Tibial nerve (tissue), 4 donors: Measurements from ENCODE around the gene SDHAF4. TPM values are rescaled to one million over a fixed set of nuclear protein-coding genes. Genes with fewer than 3 reads are reported as not detected.
"Not testable (repeated sequence)": the region's sequence is repeated elsewhere in the genome, so short reads cannot be mapped to it uniquely, and the experiment has no call there.

ENCODE experiments used
- DNase-seq, 2 donors: peaks; one replicate each; pipeline ENCODE4 v3.0.0-alpha.2; 2019; ENCODE audit warnings: low spot score in 2 of 2
- H3K27ac ChIP-seq, 4 donors: fragments of 200-600 bp; sonication (generic) in 3 of 4; one replicate each; pipeline ENCODE4 v1.5.1; 2017 to 2019; ENCODE audit warnings: mild to moderate bottlenecking in 1 of 4
- H3K27me3 ChIP-seq, 2 donors: fragments of 200-600 bp; sonication (generic) in 1 of 2; one replicate each; pipeline versions ENCODE4 v1.5.1 to v1.6.0; 2017 to 2019
- H3K36me3 ChIP-seq, 3 donors: fragments of 200-600 bp; sonication (generic); one replicate each; pipeline ENCODE4 v1.5.1; 2018 to 2019
- H3K4me1 ChIP-seq, 4 donors: fragments of 200-600 bp; sonication (generic) in 3 of 4; one replicate each; pipeline ENCODE4 v1.5.1; 2017 to 2019
- H3K4me3 ChIP-seq, 4 donors: fragments of 200-600 bp; sonication (generic) in 3 of 4; one replicate each; pipeline ENCODE4 v1.5.1; 2017 to 2019; ENCODE audit warnings: mild to moderate bottlenecking in 1 of 4, moderate library complexity in 1 of 4
- H3K9me3 ChIP-seq, 4 donors: fragments of 200-600 bp; sonication (generic) in 3 of 4; one replicate each; pipeline ENCODE4 v1.5.1; 2017 to 2019
- EP300 ChIP-seq, 2 donors: sonication (generic); formaldehyde crosslinking; IDR thresholded peaks; one replicate each; pipeline ENCODE4 v1.6.1; 2017; ENCODE audit warnings: antibody characterized with exemption in 2 of 2, mild to moderate bottlenecking in 1 of 2
- POLR2A ChIP-seq, 2 donors: fragments of 450-650 bp; IDR thresholded peaks; one replicate each; pipeline ENCODE4 v1.6.1; 2017; ENCODE audit warnings: antibody characterized with exemption in 2 of 2, mild to moderate bottlenecking in 2 of 2, moderate library complexity in 2 of 2
- WGBS, 2 donors: methylation state at CpG; one replicate each; pipeline ENCODE4 v1.1.5; 2018; 5-methylcytosine and 5-hydroxymethylcytosine counted together
- total RNA-seq, 4 donors: library from RNA; depleted of rRNA; stranded (reverse); fragments of >200 nt; gene quantifications; one replicate each; pipeline ENCODE4 v1.1.0, GENCODE V29; 2016
- TF ChIP-seq, protein P1 (sequence below), 5 experiments: fragments of 200-600 bp in 3 of 5; fragments of 450-650 bp in 2 of 5; sonication (generic) in 3 of 5; IDR thresholded peaks; one replicate each; pipeline ENCODE4 v1.5.1; 2016 to 2019; ENCODE audit warnings: antibody characterized with exemption in 5 of 5, mild to moderate bottlenecking in 3 of 5, moderate library complexity in 2 of 5

The SDHAF4 gene
- total RNA-seq, 4 donors from 2014 or later = 9.6 to 15.3 (median 13.1) TPM

DNA sequence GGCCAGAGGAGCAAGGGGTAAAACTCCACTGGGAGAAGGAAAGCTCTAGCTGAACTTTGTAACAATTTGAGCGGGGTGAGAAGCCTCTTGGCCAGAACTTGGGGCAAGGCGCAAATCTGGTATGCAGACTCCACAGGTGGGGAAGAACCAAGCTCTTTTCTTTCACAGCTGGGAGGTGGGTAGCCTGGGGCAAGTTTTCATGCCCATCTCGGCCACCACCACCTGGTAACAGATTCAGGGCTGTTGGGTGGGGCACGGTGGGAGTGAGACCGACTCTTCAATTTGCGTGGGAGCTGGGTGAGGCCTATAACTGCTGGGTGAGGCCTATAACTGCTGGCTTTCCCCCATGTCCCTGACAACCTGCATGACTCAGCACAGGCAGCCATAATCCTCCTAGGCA lies 37.5 kb downstream of the SDHAF4 start:
- Histone ChIP-seq H3K4me3 (no peak overlapping the region), H3K4me1 (no peaks in the 10 kb centered on the region), H3K36me3 (no peaks in the 10 kb centered on the region), H3K27me3 (no peaks in the 10 kb centered on the region), H3K9me3 (peaks cover 0 to 9% (median 0%) of the 10 kb centered on the region in 4 donors), H3K27ac (no peak overlapping the region)
- no peak for TF ChIP-seq EP300 (IDR thresholded peaks at IDR 0.05)
- TF ChIP-seq, protein P1, sequence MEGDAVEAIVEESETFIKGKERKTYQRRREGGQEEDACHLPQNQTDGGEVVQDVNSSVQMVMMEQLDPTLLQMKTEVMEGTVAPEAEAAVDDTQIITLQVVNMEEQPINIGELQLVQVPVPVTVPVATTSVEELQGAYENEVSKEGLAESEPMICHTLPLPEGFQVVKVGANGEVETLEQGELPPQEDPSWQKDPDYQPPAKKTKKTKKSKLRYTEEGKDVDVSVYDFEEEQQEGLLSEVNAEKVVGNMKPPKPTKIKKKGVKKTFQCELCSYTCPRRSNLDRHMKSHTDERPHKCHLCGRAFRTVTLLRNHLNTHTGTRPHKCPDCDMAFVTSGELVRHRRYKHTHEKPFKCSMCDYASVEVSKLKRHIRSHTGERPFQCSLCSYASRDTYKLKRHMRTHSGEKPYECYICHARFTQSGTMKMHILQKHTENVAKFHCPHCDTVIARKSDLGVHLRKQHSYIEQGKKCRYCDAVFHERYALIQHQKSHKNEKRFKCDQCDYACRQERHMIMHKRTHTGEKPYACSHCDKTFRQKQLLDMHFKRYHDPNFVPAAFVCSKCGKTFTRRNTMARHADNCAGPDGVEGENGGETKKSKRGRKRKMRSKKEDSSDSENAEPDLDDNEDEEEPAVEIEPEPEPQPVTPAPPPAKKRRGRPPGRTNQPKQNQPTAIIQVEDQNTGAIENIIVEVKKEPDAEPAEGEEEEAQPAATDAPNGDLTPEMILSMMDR (IDR thresholded peaks at IDR 0.05) = no peak
- no peak for TF ChIP-seq POLR2A (IDR thresholded peaks at IDR 0.05)
- DNase-seq = no peak
- WGBS, 2 donors = 94% methylated on average over 6 of the region's 6 CpGs

DNA sequence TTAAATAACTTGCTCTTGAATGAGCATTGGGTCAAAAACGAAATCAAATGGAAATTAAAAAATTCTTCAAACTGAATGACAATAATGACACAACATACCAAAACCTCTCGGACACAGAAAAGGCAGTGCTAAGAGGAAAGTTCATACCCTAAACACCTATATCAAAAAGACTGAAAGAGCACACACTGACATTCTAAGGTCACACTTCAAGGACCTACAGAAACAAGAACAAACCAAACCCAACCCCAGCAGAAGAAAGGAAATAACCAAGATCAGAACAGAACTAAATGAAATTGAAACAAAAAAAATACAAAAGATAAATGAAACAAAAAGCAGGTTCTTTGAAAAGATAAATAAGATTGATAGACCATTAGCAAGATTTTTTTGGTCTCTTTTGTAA lies 40.6 kb downstream of the SDHAF4 start:
- not testable (repeated sequence) for H3K27me3 ChIP-seq, H3K4me1 ChIP-seq, H3K27ac ChIP-seq, H3K4me3 ChIP-seq, DNase-seq, H3K36me3 ChIP-seq
- H3K9me3 ChIP-seq = peaks cover 0 to 16% (median 0%) of the 10 kb centered on the region in 4 donors
- WGBS, 2 donors = 82 to 83% methylated on average over 2 of the region's 2 CpGs

DNA sequence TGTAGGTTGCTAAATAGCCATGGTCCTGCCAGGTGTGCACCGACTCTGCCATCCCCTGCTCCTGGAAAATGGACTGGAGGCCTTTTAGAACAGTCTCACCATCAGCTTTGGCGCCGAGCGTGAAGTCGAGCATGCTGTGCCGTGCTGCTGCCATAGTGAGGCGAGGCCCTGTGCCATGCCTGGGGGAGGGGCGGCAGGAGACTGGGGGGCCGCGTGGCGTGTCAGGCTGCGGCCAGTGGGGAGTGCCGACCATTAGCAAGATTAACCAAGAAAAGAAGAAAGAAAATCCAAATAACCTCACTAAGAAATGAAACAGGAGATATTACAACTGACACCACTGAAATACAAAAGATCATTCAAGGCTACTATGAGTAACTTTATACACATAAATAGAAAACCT lies 42.5 kb downstream of the SDHAF4 start:
- H3K36me3 ChIP-seq, H3K4me3 ChIP-seq, H3K4me1 ChIP-seq, H3K27me3 ChIP-seq, H3K27ac ChIP-seq, DNase-seq: not testable (repeated sequence)
- 91 to 96% methylated on average over 13 of the region's 13 CpGs for WGBS, 2 donors
- peaks cover 0 to 15% (median 0%) of the 10 kb centered on the region in 4 donors for H3K9me3 ChIP-seq

DNA sequence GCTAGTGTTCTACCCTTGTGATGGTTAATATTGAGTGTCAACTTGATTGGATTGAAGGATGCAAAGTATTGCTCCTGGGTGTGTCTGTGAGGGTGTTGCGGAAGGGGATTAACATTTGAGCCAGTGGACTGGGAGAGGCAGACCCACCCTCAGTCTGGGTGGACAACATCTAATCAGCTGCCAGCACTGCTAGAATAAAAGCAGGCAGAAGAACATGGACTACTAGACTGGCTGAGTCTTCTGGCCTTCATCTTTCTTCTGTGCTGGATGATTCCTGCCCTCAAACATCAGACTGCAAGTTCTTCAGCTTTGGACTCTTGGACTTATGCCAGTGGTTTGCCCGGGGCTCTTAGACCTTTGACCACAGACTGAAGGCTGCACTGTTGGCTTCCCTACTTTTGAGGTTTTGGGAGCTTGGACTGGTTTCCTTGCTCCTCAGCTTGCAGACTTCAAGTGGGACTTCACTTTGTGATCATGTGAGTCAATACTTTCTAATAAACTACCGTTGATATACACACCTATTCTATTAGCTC lies 50.1 kb downstream of the SDHAF4 start:
- H3K4me1 ChIP-seq = no peaks in the 10 kb centered on the region
- H3K27me3 ChIP-seq = no peaks in the 10 kb centered on the region
- TF ChIP-seq EP300 (IDR thresholded peaks at IDR 0.05) = no peak
- TF ChIP-seq, protein P1 (IDR thresholded peaks at IDR 0.05) = no peak
- TF ChIP-seq POLR2A (IDR thresholded peaks at IDR 0.05) = no peak
- no peaks in the 10 kb centered on the region for H3K9me3 ChIP-seq
- no peak for DNase-seq
- H3K36me3 ChIP-seq = no peaks in the 10 kb centered on the region
- H3K4me3 ChIP-seq = no peak overlapping the region
- no peak overlapping the region for H3K27ac ChIP-seq
- 60 to 61% methylated on average over 3 of the region's 3 CpGs for WGBS, 2 donors

DNA sequence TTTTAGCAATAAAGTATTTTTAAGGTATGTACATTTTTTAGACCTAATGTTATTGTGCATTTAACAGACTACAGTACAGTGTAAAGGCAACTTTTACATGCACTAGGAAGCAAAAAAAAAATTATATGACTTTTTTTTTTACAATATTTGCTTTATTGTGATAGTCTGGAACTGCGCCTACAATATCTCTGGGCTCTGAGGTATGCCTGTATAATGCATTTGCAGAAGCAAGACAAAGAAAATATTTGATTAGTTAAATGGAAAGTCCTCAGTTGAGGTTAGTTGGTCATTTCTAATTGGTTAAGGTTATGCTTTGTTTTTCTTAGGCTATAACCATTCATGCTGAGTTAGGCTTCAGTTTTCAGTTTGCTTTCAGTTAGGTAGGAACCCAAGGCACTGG lies 54.0 kb downstream of the SDHAF4 start:
- WGBS, 2 donors = 93 to 97% methylated on average over 1 of the region's 1 CpG
- no peaks in the 10 kb centered on the region for H3K9me3 ChIP-seq
- no peaks in the 10 kb centered on the region for H3K27me3 ChIP-seq
- no peaks in the 10 kb centered on the region for H3K36me3 ChIP-seq
- H3K4me3 ChIP-seq = no peak overlapping the region
- no peak overlapping the region for H3K27ac ChIP-seq
- TF ChIP-seq POLR2A (IDR thresholded peaks at IDR 0.05) = no peak
- TF ChIP-seq EP300 (IDR thresholded peaks at IDR 0.05) = no peak
- TF ChIP-seq, protein P1 (IDR thresholded peaks at IDR 0.05) = no peak
- DNase-seq = no peak
- H3K4me1 ChIP-seq = no peaks in the 10 kb centered on the region

DNA sequence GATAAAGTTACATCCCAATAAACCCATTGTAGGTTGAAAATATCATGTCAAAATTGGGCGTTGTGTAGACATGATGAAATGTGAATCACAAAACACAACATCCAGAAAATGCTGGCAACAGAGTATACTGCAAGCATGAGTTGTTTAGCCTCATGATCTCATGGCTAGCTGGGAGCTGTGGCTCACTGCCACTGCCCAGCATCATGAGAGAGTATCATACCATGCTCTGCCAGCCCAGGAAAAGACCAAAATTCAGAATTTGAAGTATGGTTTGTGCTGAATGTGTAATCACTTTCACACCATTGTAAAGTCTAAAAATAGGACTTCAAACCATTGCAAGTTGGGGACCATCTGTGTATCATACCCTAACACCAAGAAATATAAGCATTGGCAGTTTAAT lies 55.7 kb downstream of the SDHAF4 start:
- Histone ChIP-seq H3K9me3 (no peaks in the 10 kb centered on the region), H3K4me1 (no peaks in the 10 kb centered on the region), H3K27ac (no peak overlapping the region), H3K27me3 (no peaks in the 10 kb centered on the region), H3K36me3 (no peaks in the 10 kb centered on the region), H3K4me3 (no peak overlapping the region)
- TF ChIP-seq EP300 (IDR thresholded peaks at IDR 0.05) (no peak), POLR2A (IDR thresholded peaks at IDR 0.05) (no peak)
- TF ChIP-seq, protein P1 (IDR thresholded peaks at IDR 0.05) = no peak
- WGBS, 2 donors = 74 to 76% methylated on average over 1 of the region's 1 CpG
- DNase-seq = no peak
